SK-N-SH (cell line): ENCODE data around the gene HMGN2. TPM values are rescaled to one million over a fixed set of nuclear protein-coding genes. Genes with fewer than 3 reads are reported as not detected.

Experiments used
- CTCF ChIA-PET: fragments of 300-600, 350-600 bp; formaldehyde crosslinking; extraction: SDS; loops from one replicate; lab custom pipeline; 2021; lab: Yijun Ruan, JAX
- POLR2A ChIA-PET: fragments of 350-600 bp; sonication (Branson Sonifier 250); formaldehyde crosslinking; extraction: SDS; loops from one replicate; lab custom pipeline; 2020; ENCODE audit warnings: antibody characterized with exemption, inconsistent platforms; lab: Yijun Ruan, JAX
- DNase-seq: peaks from one replicate; pipeline ENCODE4 v3.0.0; 2012
- H2AFZ ChIP-seq: fragments of 200-600 bp; sonication (generic); 2 replicates; pipeline ENCODE4 v1.8.1; 2016; ENCODE audit warnings: antibody characterized with exemption, mild to moderate bottlenecking, low read depth
- H3F3A ChIP-seq: fragments of 200-600 bp; sonication (generic); replicated peaks from 2 replicates; pipeline ENCODE3; 2016; ENCODE audit warnings: antibody characterized with exemption, mild to moderate bottlenecking; ENCODE audit not compliant: insufficient read depth
- H3K27ac ChIP-seq, 2 experiments: fragments of 200-500 bp in 1 of 2; fragments of 200-600 bp in 1 of 2; sonication (Bioruptor generic) in 1 of 2; sonication (generic), shearing (Covaris generic) in 1 of 2; 2 replicates each; pipeline versions ENCODE4 v1.5.1 to v1.6.1; 2014 to 2016; ENCODE audit warnings: low read depth in 2 of 2, inconsistent platforms in 1 of 2, low read length in 1 of 2, mild to moderate bottlenecking in 1 of 2, mixed read lengths in 1 of 2
- H3K27me3 ChIP-seq: fragments of 200-600 bp; sonication (generic), shearing (Covaris generic); 2 replicates; pipeline ENCODE4 v1.6.1; 2016; ENCODE audit warnings: mixed run types; ENCODE audit not compliant: insufficient read depth
- H3K36me3 ChIP-seq, 2 experiments: fragments of 200-500 bp in 1 of 2; fragments of 200-600 bp in 1 of 2; sonication (Bioruptor generic) in 1 of 2; sonication (generic) in 1 of 2; replicated peaks in 1 of 2; 2 replicates each; pipeline versions ENCODE3 to v1.5.1; 2014 to 2016; ENCODE audit warnings: low read length in 1 of 2, mild to moderate bottlenecking in 1 of 2; ENCODE audit not compliant: insufficient read depth in 2 of 2, control insufficient read depth in 1 of 2
- H3K4me1 ChIP-seq, 2 experiments: fragments of 200-500 bp in 1 of 2; fragments of 200-600 bp in 1 of 2; sonication (Bioruptor generic) in 1 of 2; sonication (generic), shearing (Covaris generic) in 1 of 2; 2 replicates each; pipeline versions ENCODE4 v1.5.1 to v1.6.1; 2014 to 2016; ENCODE audit warnings: low read depth in 1 of 2, low read length in 1 of 2, mixed run types in 1 of 2; ENCODE audit not compliant: insufficient read depth in 2 of 2, control insufficient read depth in 1 of 2
- H3K4me2 ChIP-seq: fragments of 200-600 bp; sonication (generic), shearing (Covaris generic); 2 replicates; pipeline ENCODE4 v1.6.1; 2017; ENCODE audit warnings: mixed run types
- H3K4me3 ChIP-seq, 2 experiments: fragments of 200-500 bp in 1 of 2; fragments of 200-600 bp in 1 of 2; sonication (Bioruptor generic) in 1 of 2; sonication (generic), shearing (Covaris generic) in 1 of 2; 2 replicates each; pipeline versions ENCODE4 v1.5.1 to v1.8.1; 2014 to 2016; ENCODE audit warnings: low read depth in 2 of 2, inconsistent platforms in 1 of 2, low read length in 1 of 2, mild to moderate bottlenecking in 1 of 2, mixed read lengths in 1 of 2, moderate library complexity in 1 of 2
- H3K79me2 ChIP-seq: fragments of 200-600 bp; sonication (generic); 2 replicates; pipeline ENCODE4 v1.8.1; 2017; ENCODE audit warnings: mild to moderate bottlenecking; ENCODE audit not compliant: insufficient read depth
- H3K9ac ChIP-seq: fragments of 200-600 bp; sonication (generic); 2 replicates; pipeline ENCODE4 v1.6.1; 2017; ENCODE audit warnings: mixed run types
- H3K9me2 ChIP-seq: fragments of 200-600 bp; sonication (generic); 2 replicates; pipeline ENCODE4 v1.6.1; 2017; ENCODE audit warnings: mixed run types
- H3K9me3 ChIP-seq: fragments of 200-600 bp; sonication (generic); 2 replicates; pipeline ENCODE4 v1.6.1; 2017; ENCODE audit warnings: mixed run types, mild to moderate bottlenecking, moderate library complexity
- H4K20me1 ChIP-seq: fragments of 200-600 bp; sonication (generic); 2 replicates; pipeline ENCODE4 v1.6.1; 2017; ENCODE audit warnings: mild to moderate bottlenecking, mixed run types; ENCODE audit not compliant: insufficient read depth
- EP300 ChIP-seq, 2 experiments: IDR thresholded peaks; 2 replicates each; pipeline versions ENCODE4 v1.4.0 to v1.6.1; 2012; ENCODE audit warnings: borderline replicate concordance in 1 of 2, low read depth in 1 of 2, low read length in 1 of 2
- FOSL2 ChIP-seq: IDR thresholded peaks from 2 replicates; pipeline ENCODE4 v1.4.0; 2012; ENCODE audit warnings: low read depth, mild to moderate bottlenecking, moderate library complexity, borderline replicate concordance
- FOXJ3 ChIP-seq: sonication (generic); formaldehyde crosslinking; IDR thresholded peaks from 2 replicates; pipeline ENCODE4 v1.5.1; 2020; ENCODE audit warnings: mild to moderate bottlenecking, missing genetic modification reagents
- FOXM1 ChIP-seq: IDR thresholded peaks from 2 replicates; pipeline ENCODE4 v1.4.0; 2012; ENCODE audit warnings: low read depth, mild to moderate bottlenecking
- GABPA ChIP-seq: IDR thresholded peaks from 2 replicates; pipeline ENCODE4 v1.4.0; 2012; ENCODE audit warnings: low read depth, mild to moderate bottlenecking
- GATA2 ChIP-seq: sonication (generic); formaldehyde crosslinking; IDR thresholded peaks from 2 replicates; pipeline ENCODE4 v1.5.0; 2020; ENCODE audit warnings: mild to moderate bottlenecking, missing genetic modification reagents
- MEF2A ChIP-seq: IDR thresholded peaks from 2 replicates; pipeline ENCODE4 v1.4.0; 2012; ENCODE audit warnings: low read depth, borderline replicate concordance
- NFIC ChIP-seq: IDR thresholded peaks from 2 replicates; pipeline ENCODE4 v1.4.0; 2012; ENCODE audit warnings: borderline replicate concordance
- PBX3 ChIP-seq: IDR thresholded peaks from 2 replicates; pipeline ENCODE4; 2012
- RAD21 ChIP-seq: IDR thresholded peaks from 2 replicates; pipeline ENCODE4 v1.6.1; 2012; ENCODE audit warnings: mild to moderate bottlenecking, low read length
- RCOR1 ChIP-seq: fragments of 150-350 bp; IDR thresholded peaks from 2 replicates; pipeline ENCODE4 v1.6.1; 2017; ENCODE audit warnings: antibody characterized with exemption, low read length
- REST ChIP-seq: IDR thresholded peaks from 2 replicates; pipeline ENCODE4 v1.6.1; 2012; ENCODE audit warnings: mild to moderate bottlenecking, low read depth, low read length, moderate library complexity
- RXRA ChIP-seq: IDR thresholded peaks from 2 replicates; pipeline ENCODE4 v1.4.0; 2012; ENCODE audit warnings: low read depth, mild to moderate bottlenecking, borderline replicate concordance
- TAF1 ChIP-seq: IDR thresholded peaks from 2 replicates; pipeline ENCODE4 v1.6.1; 2012; ENCODE audit warnings: low read depth, mild to moderate bottlenecking, low read length, moderate library complexity, borderline replicate concordance
- USF2 ChIP-seq: fragments of 150-350 bp; IDR thresholded peaks from 2 replicates; pipeline ENCODE4 v1.6.1; 2017; ENCODE audit warnings: antibody characterized with exemption, low read length, low read depth, borderline replicate concordance
- WGBS: methylation state at CpG from one replicate; pipeline ENCODE4 v1.1.6; 2017; ENCODE audit warnings: low lambda C conversion rate; 5-methylcytosine and 5-hydroxymethylcytosine counted together
- polyA plus RNA-seq, 3 experiments: library from polyadenylated mRNA; depleted of rRNA; stranded (reverse); fragments of >200 nt; gene quantifications; 2 replicates each; pipeline ENCODE4 v1.2.3, GENCODE V29; 2012

The HMGN2 gene
- polyA plus RNA-seq, 1 of the 3 experiments (the other 2 are of a cell fraction) = 644 TPM

- WGBS = 90% methylated on average over 3 of the region's 3 CpGs
- no peaks in the 10 kb centered on the region for H3K9me2 ChIP-seq
- CTCF ChIA-PET = no interaction called here
- H3K36me3 ChIP-seq = no peaks in the 10 kb centered on the region
- TF ChIP-seq FOXJ3 (CRISPR knock-in tag) (no peak), GABPA (no peak), EP300 (IDR thresholded peaks at IDR 0.05; ENCODE audit: borderline replicate concordance in 1 of 2, low read depth in 1 of 2, low read length in 1 of 2) (no peak), RAD21 (no peak), TAF1 (no peak), USF2 (no peak), NFIC (no peak)
- no peaks in the 10 kb centered on the region for H3K9me3 ChIP-seq
- H3F3A ChIP-seq = no peaks in the 10 kb centered on the region
- H2AFZ ChIP-seq = no peak overlapping the region
- POLR2A ChIA-PET = no interaction called here
- no peaks in the 10 kb centered on the region for H3K4me1 ChIP-seq
- DNase-seq = no peak
- no peak overlapping the region for H3K4me2 ChIP-seq
- H4K20me1 ChIP-seq = no peaks in the 10 kb centered on the region
- H3K79me2 ChIP-seq = no peaks in the 10 kb centered on the region
- no peak overlapping the region for H3K4me3 ChIP-seq
- H3K27me3 ChIP-seq = no peaks in the 10 kb centered on the region
- H3K9ac ChIP-seq = no peak overlapping the region
- H3K27ac ChIP-seq = no peak overlapping the region
Measured at GRCh38 chr1:26493938-26494337, 21.7 kb downstream of the HMGN2 start.

- no peak overlapping the region for H3K4me2 ChIP-seq
- no peak for DNase-seq
- H3K9ac ChIP-seq = no peak overlapping the region
- H3K4me3 ChIP-seq = no peak overlapping the region
- H4K20me1 ChIP-seq = no peaks in the 10 kb centered on the region
- no peaks in the 10 kb centered on the region for H3K9me3 ChIP-seq
- H3F3A ChIP-seq = no peaks in the 10 kb centered on the region
- no peak overlapping the region for H2AFZ ChIP-seq
- POLR2A ChIA-PET = no interaction called here
- H3K4me1 ChIP-seq = no peaks in the 10 kb centered on the region; a peak in 2 of 4 replicates
- no peaks in the 10 kb centered on the region for H3K79me2 ChIP-seq
- TF ChIP-seq FOXM1 = no peak
- no peak for TF ChIP-seq RXRA
- no peak for TF ChIP-seq RCOR1
- TF ChIP-seq GATA2 (CRISPR knock-in tag) = no peak
- TF ChIP-seq MEF2A = no peak
- no peak for TF ChIP-seq FOSL2
- TF ChIP-seq REST = no peak
- no peak for TF ChIP-seq PBX3
- no peaks in the 10 kb centered on the region for H3K27me3 ChIP-seq
- H3K9me2 ChIP-seq = no peaks in the 10 kb centered on the region
- H3K27ac ChIP-seq = no peak overlapping the region
- WGBS = 93% methylated on average over 3 of the region's 4 CpGs
- CTCF ChIA-PET = no interaction called here
- no peaks in the 10 kb centered on the region for H3K36me3 ChIP-seq
Measured at GRCh38 chr1:26496861-26497260, 24.6 kb downstream of the HMGN2 start.
